ENCODE data around the gene CELA2B. TPM values are rescaled to one million over a fixed set of nuclear protein-coding genes. Genes with fewer than 3 reads are reported as not detected.
"Not testable (repeated sequence)": the region's sequence is repeated elsewhere in the genome, so short reads cannot be mapped to it uniquely, and the experiment has no call there.

The CELA2B gene
- total and polyA plus RNA-seq, 2 of the 8 experiments (the other 6 are each of a cell fraction or from before 2014, with no cell fraction given) = not detected

DNA sequence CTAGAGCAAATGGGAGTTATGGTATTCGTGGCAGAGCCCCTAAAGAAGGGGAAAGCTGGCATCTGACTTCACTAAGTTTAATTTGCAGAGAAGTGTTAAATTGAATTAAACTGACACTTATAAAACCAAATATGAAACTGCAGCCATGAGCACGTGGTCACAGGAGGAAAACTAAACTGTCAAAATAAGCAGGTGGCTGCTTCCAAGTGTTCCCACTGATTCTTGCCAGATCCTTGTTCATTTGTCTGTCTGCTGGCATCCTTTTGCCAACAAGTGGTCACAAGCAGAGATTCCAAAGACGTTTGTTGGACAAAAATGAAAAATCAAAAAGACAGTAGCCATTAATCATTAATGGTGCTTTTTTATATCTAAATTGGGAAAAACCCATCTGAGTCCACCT, 6.5 kb upstream of the CELA2B start (continued):
- TF ChIP-seq, protein P1, sequence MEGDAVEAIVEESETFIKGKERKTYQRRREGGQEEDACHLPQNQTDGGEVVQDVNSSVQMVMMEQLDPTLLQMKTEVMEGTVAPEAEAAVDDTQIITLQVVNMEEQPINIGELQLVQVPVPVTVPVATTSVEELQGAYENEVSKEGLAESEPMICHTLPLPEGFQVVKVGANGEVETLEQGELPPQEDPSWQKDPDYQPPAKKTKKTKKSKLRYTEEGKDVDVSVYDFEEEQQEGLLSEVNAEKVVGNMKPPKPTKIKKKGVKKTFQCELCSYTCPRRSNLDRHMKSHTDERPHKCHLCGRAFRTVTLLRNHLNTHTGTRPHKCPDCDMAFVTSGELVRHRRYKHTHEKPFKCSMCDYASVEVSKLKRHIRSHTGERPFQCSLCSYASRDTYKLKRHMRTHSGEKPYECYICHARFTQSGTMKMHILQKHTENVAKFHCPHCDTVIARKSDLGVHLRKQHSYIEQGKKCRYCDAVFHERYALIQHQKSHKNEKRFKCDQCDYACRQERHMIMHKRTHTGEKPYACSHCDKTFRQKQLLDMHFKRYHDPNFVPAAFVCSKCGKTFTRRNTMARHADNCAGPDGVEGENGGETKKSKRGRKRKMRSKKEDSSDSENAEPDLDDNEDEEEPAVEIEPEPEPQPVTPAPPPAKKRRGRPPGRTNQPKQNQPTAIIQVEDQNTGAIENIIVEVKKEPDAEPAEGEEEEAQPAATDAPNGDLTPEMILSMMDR (IDR thresholded peaks at IDR 0.05; ENCODE audit: control extremely low read depth in 1 of 3, insufficient read depth in 1 of 3, low read depth in 1 of 3, low read length in 3 of 3) = no peak
- no peak for TF ChIP-seq EP300 (IDR thresholded peaks at IDR 0.05; ENCODE audit: borderline replicate concordance in 1 of 2, low read depth in 2 of 2, low read length in 2 of 2)

DNA sequence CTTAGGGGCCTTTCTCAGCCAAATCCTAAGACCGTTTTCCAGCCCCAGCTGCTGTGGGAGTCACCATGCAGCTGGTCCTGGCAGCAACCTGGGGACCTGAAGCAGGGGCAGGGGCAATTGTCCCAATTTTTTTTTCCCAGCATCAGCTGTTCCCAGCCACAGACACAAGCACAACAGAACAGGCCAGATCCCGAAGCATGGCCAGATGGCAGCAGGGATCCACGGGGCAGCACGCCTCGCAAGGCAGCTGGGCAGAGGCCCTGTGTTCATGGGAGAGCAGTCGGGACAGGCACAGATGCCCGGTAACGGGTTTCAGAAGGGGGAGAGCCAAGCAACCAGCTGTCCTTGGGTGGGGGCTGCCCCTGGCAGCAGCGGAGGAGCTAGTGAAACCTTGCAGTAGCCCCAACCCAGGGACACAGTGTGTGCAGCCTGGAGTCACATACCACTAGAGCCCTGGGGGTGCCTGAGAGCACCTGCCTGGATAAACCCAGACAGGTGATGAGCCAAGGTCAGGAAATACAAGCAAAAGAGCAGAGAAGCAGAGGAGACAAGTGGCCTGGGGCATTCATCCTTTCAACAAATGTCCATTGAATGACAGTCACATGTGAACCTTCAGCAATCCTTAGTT, 6.0 kb upstream of the CELA2B start:
- H4K91ac ChIP-seq (replicated peaks; ENCODE audit: insufficient read length, low read length); H3K27ac ChIP-seq (ENCODE audit: low read depth, low read length); H3K79me2 ChIP-seq (ENCODE audit: control insufficient read depth in 1 of 2, insufficient read depth in 2 of 2, low read length in 2 of 2); H4K5ac ChIP-seq (ENCODE audit: insufficient read length, low read depth, low read length); H2BK120ac ChIP-seq (replicated peaks; ENCODE audit: low read depth, low read length); POLR2A ChIA-PET (ENCODE audit: partially characterized antibody); H3K4me3 ChIP-seq (ENCODE audit: extremely low read depth in 1 of 4, insufficient read depth in 2 of 4, low read depth in 3 of 4, low read length in 4 of 4); H3K9me3 ChIP-seq (ENCODE audit: insufficient read depth in 2 of 2, low read depth in 1 of 2, low read length in 1 of 2); H3K4me1 ChIP-seq (replicated peaks in 1 of 4; ENCODE audit: control insufficient read depth in 3 of 4, insufficient read depth in 4 of 4, low read length in 3 of 4); DNase-seq (ENCODE audit: low read depth in 1 of 2, low spot score in 2 of 2); H3K4me2 ChIP-seq (ENCODE audit: insufficient read depth in 1 of 2, low read depth in 2 of 2, low read length in 2 of 2); H3K9ac ChIP-seq (replicated peaks in 1 of 4; ENCODE audit: extremely low read depth in 1 of 4, low read depth in 3 of 4, low read length in 3 of 4); H2BK12ac ChIP-seq (ENCODE audit: low read depth, low read length); H2AK5ac ChIP-seq (ENCODE audit: low read depth, low read length); H3K23ac ChIP-seq (ENCODE audit: insufficient read length); H3K14ac ChIP-seq (ENCODE audit: insufficient read length); H2BK15ac ChIP-seq (ENCODE audit: low read length); H2AFZ ChIP-seq (ENCODE audit: low read length); H3K79me1 ChIP-seq (ENCODE audit: low read depth, low read length); H3K23me2 ChIP-seq (ENCODE audit: low read depth, low read length); H3K36me3 ChIP-seq (ENCODE audit: control insufficient read depth in 2 of 4, insufficient read depth in 4 of 4, low read length in 3 of 4); H3K18ac ChIP-seq (ENCODE audit: extremely low read depth, low read length); H2BK20ac ChIP-seq (ENCODE audit: low read length); H4K20me1 ChIP-seq (replicated peaks in 1 of 2; ENCODE audit: control insufficient read depth in 1 of 2, insufficient read depth in 2 of 2, low read length in 2 of 2); CTCF ChIA-PET (ENCODE audit: partially characterized antibody); H2BK5ac ChIP-seq (ENCODE audit: low read depth, low read length); H3K56ac ChIP-seq (replicated peaks; ENCODE audit: insufficient read length, low read depth, low read length); H3K27me3 ChIP-seq (replicated peaks in 1 of 4; ENCODE audit: control insufficient read depth in 3 of 4, extremely low read depth in 1 of 4, insufficient read depth in 3 of 4, low read length in 3 of 4); H4K8ac ChIP-seq (ENCODE audit: extremely low read depth, insufficient read depth, low read length); FAIRE-seq; H3K4ac ChIP-seq (replicated peaks; ENCODE audit: insufficient read length, low read depth, low read length): not testable (repeated sequence)
- WGBS, 2 experiments (ENCODE audit: extremely low coverage in 1 of 2, insufficient coverage in 1 of 2, insufficient read length in 1 of 2, insufficient replicate concordance in 2 of 2, low coverage in 1 of 2, low lambda C conversion rate in 2 of 2, missing lambda C conversion rate in 1 of 2) = 81% methylated on average over 9 of the region's 9 CpGs; no CpG with 5 or more reads in 1 of the 2 experiments

All from H1 (cell line).